Urinary bladder (tissue), 4 donors: ENCODE data around the gene DPP10. TPM values are rescaled to one million over a fixed set of nuclear protein-coding genes. Genes with fewer than 3 reads are reported as not detected.
"Not testable (repeated sequence)": the region's sequence is repeated elsewhere in the genome, so short reads cannot be mapped to it uniquely, and the experiment has no call there.

Experiments used
- DNase-seq: peaks from one replicate; pipeline ENCODE4 v3.0.0-alpha.2; 2015; ENCODE audit errors: extremely low spot score
- H3K27ac ChIP-seq: one replicate; pipeline ENCODE4 v1.5.1; 2013; ENCODE audit warnings: low read depth, mild to moderate bottlenecking, moderate library complexity
- H3K36me3 ChIP-seq: one replicate; pipeline ENCODE4 v1.6.1; 2013; ENCODE audit warnings: mild to moderate bottlenecking, moderate library complexity; ENCODE audit not compliant: insufficient read depth
- H3K4me1 ChIP-seq: one replicate; pipeline ENCODE4 v1.6.1; 2013; ENCODE audit warnings: mild to moderate bottlenecking, moderate library complexity; ENCODE audit not compliant: insufficient read depth
- H3K4me3 ChIP-seq: one replicate; pipeline ENCODE4 v1.5.1; 2013; ENCODE audit warnings: low read depth, low read length
- WGBS: extraction: QIAGEN DNeasy Blood & Tissue Kit; methylation state at CpG from one replicate; pipeline ENCODE4 v1.1.7; 2013; 5-methylcytosine and 5-hydroxymethylcytosine counted together
- polyA plus RNA-seq: library from polyadenylated mRNA; stranded (reverse); fragments of 200-250 nt; gene quantifications from one replicate; pipeline ENCODE4 v1.2.3, GENCODE V29; 2013
- total RNA-seq: library from RNA; depleted of rRNA; stranded (reverse); fragments of >200 nt; gene quantifications from one replicate; pipeline ENCODE4 v1.2.3, GENCODE V29; 2014
- donor health status: healthy with polysubstance abuse.
- donor health status: healthy.

Gene DPP10
- total and polyA plus RNA-seq, 2 donors: 0.32 to 12.4 TPM

GRCh38 chr2:115422004-115422634 lies 979.7 kb downstream of the DPP10 start:
- H3K4me1 ChIP-seq: no peaks in the 10 kb centered on the region
- H3K36me3 ChIP-seq: no peaks in the 10 kb centered on the region
- DNase-seq: no peak
- 73% methylated on average over 3 of the region's 3 CpGs for WGBS
- H3K4me3 ChIP-seq: no peak overlapping the region
- no peak overlapping the region for H3K27ac ChIP-seq

GRCh38 chr2:115427436-115427835 lies 985.0 kb downstream of the DPP10 start:
- no peaks in the 10 kb centered on the region for H3K4me1 ChIP-seq
- no peak overlapping the region for H3K27ac ChIP-seq
- WGBS: 84% methylated on average over 1 of the region's 1 CpG
- DNase-seq: no peak
- H3K36me3 ChIP-seq: no peaks in the 10 kb centered on the region
- no peak overlapping the region for H3K4me3 ChIP-seq

- DNase-seq, H3K4me1 ChIP-seq, H3K27ac ChIP-seq, H3K36me3 ChIP-seq, H3K4me3 ChIP-seq: not testable (repeated sequence)
- 24% methylated on average over 6 of the region's 6 CpGs for WGBS
These were observed 998.3 kb downstream of the DPP10 start for GRCh38 chr2:115440746-115441145.

GRCh38 chr2:115443539-115444185 lies 1001.2 kb downstream of the DPP10 start:
- Histone ChIP-seq H3K27ac (no peak overlapping the region), H3K36me3 (no peaks in the 10 kb centered on the region), H3K4me3 (no peak overlapping the region), H3K4me1 (no peaks in the 10 kb centered on the region)
- no peak for DNase-seq
- WGBS: 69% methylated on average over 1 of the region's 1 CpG

- H3K36me3 ChIP-seq: no peaks in the 10 kb centered on the region
- H3K27ac ChIP-seq: no peak overlapping the region
- H3K4me1 ChIP-seq: no peaks in the 10 kb centered on the region
- no peak overlapping the region for H3K4me3 ChIP-seq
- WGBS: 73% methylated on average over 2 of the region's 2 CpGs
- no peak for DNase-seq
These were observed 1017.6 kb downstream of the DPP10 start for GRCh38 chr2:115460008-115460407.

GRCh38 chr2:115480741-115481140 lies 1038.3 kb downstream of the DPP10 start:
- DNase-seq: no peak
- H3K27ac ChIP-seq: no peak overlapping the region
- H3K36me3 ChIP-seq: no peaks in the 10 kb centered on the region
- H3K4me1 ChIP-seq: no peaks in the 10 kb centered on the region
- H3K4me3 ChIP-seq: no peak overlapping the region
- 36% methylated on average over 1 of the region's 1 CpG for whole genome bisulfite sequencing

- Histone ChIP-seq H3K36me3 (no peaks in the 10 kb centered on the region), H3K4me3 (no peak overlapping the region), H3K27ac (no peak overlapping the region), H3K4me1 (no peaks in the 10 kb centered on the region)
- WGBS: 81% methylated on average over 2 of the region's 2 CpGs
- DNase-seq: no peak
These were observed 1039.4 kb downstream of the DPP10 start for GRCh38 chr2:115481842-115482241.

- DNase-seq: no peak
- Histone ChIP-seq H3K4me3 (no peak overlapping the region), H3K36me3 (no peaks in the 10 kb centered on the region), H3K27ac (no peak overlapping the region), H3K4me1 (no peaks in the 10 kb centered on the region)
- WGBS: 23% methylated on average over 4 of the region's 4 CpGs
These were observed 1041.2 kb downstream of the DPP10 start for GRCh38 chr2:115483666-115484065.

GRCh38 chr2:115484486-115484885 lies 1042.0 kb downstream of the DPP10 start:
- Histone ChIP-seq H3K27ac (no peak overlapping the region), H3K4me1 (no peaks in the 10 kb centered on the region), H3K4me3 (no peak overlapping the region), H3K36me3 (no peaks in the 10 kb centered on the region)
- DNase-seq: no peak
- 61% methylated on average over 1 of the region's 1 CpG for WGBS

GRCh38 chr2:115484983-115485382 lies 1042.5 kb downstream of the DPP10 start:
- Histone ChIP-seq H3K27ac (no peak overlapping the region), H3K36me3 (no peaks in the 10 kb centered on the region), H3K4me1 (no peaks in the 10 kb centered on the region), H3K4me3 (no peak overlapping the region)
- DNase-seq: no peak
- WGBS: 86% methylated on average over 4 of the region's 4 CpGs

- no peak for DNase-seq
- 24% methylated on average over 4 of the region's 4 CpGs for WGBS
- no peak overlapping the region for H3K4me3 ChIP-seq
These were observed 1048.8 kb downstream of the DPP10 start for GRCh38 chr2:115491186-115491793.

GRCh38 chr2:115505331-115505730 lies 1062.9 kb downstream of the DPP10 start:
- H3K4me3 ChIP-seq: no peak overlapping the region
- no peaks in the 10 kb centered on the region for H3K4me1 ChIP-seq
- DNase-seq: no peak
- 17% methylated on average over 3 of the region's 3 CpGs for WGBS
- no peak overlapping the region for H3K27ac ChIP-seq
- H3K36me3 ChIP-seq: no peaks in the 10 kb centered on the region

More at GRCh38 chr2:115491186-115491793, 1048.8 kb downstream of the DPP10 start:
- Histone ChIP-seq H3K4me1 (no peaks in the 10 kb centered on the region), H3K36me3 (no peaks in the 10 kb centered on the region), H3K27ac (no peak overlapping the region)

- WGBS: 68% methylated on average over 3 of the region's 3 CpGs
- DNase-seq: no peak
- H3K36me3 ChIP-seq: no peaks in the 10 kb centered on the region
- H3K4me1 ChIP-seq: no peaks in the 10 kb centered on the region
- no peak overlapping the region for H3K4me3 ChIP-seq
- no peak overlapping the region for H3K27ac ChIP-seq
These were observed 1078.3 kb downstream of the DPP10 start for GRCh38 chr2:115520727-115521126.

GRCh38 chr2:115524452-115524851 lies 1082.0 kb downstream of the DPP10 start:
- no peak overlapping the region for H3K4me3 ChIP-seq
- no peaks in the 10 kb centered on the region for H3K36me3 ChIP-seq
- no peak overlapping the region for H3K27ac ChIP-seq
- 88% methylated on average over 4 of the region's 4 CpGs for WGBS
- DNase-seq: no peak
- H3K4me1 ChIP-seq: no peaks in the 10 kb centered on the region
